ENCODE measurements around the gene GNPTG. TPM values are rescaled to one million over a fixed set of nuclear protein-coding genes. Genes with fewer than 3 reads are reported as not detected.

GNPTG gene
- total RNA-seq, 2 donors from 2014 or later = 31.8 to 46.7 TPM

GRCh38 chr16:1372292-1372950 is 20.7 kb downstream of the GNPTG start:
- DNase-seq (ENCODE audit: low spot score) = no peak
- TF ChIP-seq CTCF (IDR thresholded peaks at IDR 0.05) = no peak
- H3K27ac ChIP-seq = no peak overlapping the region

GRCh38 chr16:1374418-1375297 is 22.9 kb downstream of the GNPTG start:
- Histone ChIP-seq H3K9me3 (no peaks in the 10 kb centered on the region), H3K27me3 (no peaks in the 10 kb centered on the region), H3K36me3 (peaks cover 9% of the 10 kb centered on the region), H3K27ac (no peak overlapping the region), H3K4me1 (peaks cover 0 to 21% of the 10 kb centered on the region in 2 donors), H3K4me3 (no peak overlapping the region)
- no peak for DNase-seq (ENCODE audit: low spot score)
- TF ChIP-seq CTCF (IDR thresholded peaks at IDR 0.05) = no peak

More at GRCh38 chr16:1372292-1372950, 20.7 kb downstream of the GNPTG start:
- Histone ChIP-seq H3K4me3 (no peak overlapping the region), H3K36me3 (peaks cover 12% of the 10 kb centered on the region), H3K27me3 (no peaks in the 10 kb centered on the region), H3K9me3 (no peaks in the 10 kb centered on the region), H3K4me1 (peaks cover 0 to under 1% of the 10 kb centered on the region in 2 donors)

- H3K27me3 ChIP-seq = no peaks in the 10 kb centered on the region
- no peaks in the 10 kb centered on the region for H3K9me3 ChIP-seq
- peaks cover 0 to 25% of the 10 kb centered on the region in 2 donors for H3K4me1 ChIP-seq
- no peak for TF ChIP-seq CTCF (IDR thresholded peaks at IDR 0.05)
- H3K36me3 ChIP-seq = peaks cover 2% of the 10 kb centered on the region
- DNase-seq (ENCODE audit: low spot score) = no peak
- H3K4me3 ChIP-seq = no peak overlapping the region
- H3K27ac ChIP-seq = no peak overlapping the region
Measured at GRCh38 chr16:1375298-1375640, 23.5 kb downstream of the GNPTG start.

- Histone ChIP-seq H3K4me3 (no peak overlapping the region), H3K9me3 (no peaks in the 10 kb centered on the region), H3K27ac (no peak overlapping the region), H3K27me3 (no peaks in the 10 kb centered on the region), H3K4me1 (peaks cover 0 to 25% of the 10 kb centered on the region in 2 donors), H3K36me3 (no peaks in the 10 kb centered on the region)
- no peak for TF ChIP-seq CTCF (IDR thresholded peaks at IDR 0.05)
- DNase-seq (ENCODE audit: low spot score) = no peak
Measured at GRCh38 chr16:1375741-1376410, 24.1 kb downstream of the GNPTG start.

GRCh38 chr16:1377406-1378010 is 25.8 kb downstream of the GNPTG start:
- Histone ChIP-seq H3K27me3 (no peaks in the 10 kb centered on the region), H3K36me3 (no peaks in the 10 kb centered on the region), H3K4me1 (peaks cover 0 to 25% of the 10 kb centered on the region in 2 donors), H3K4me3 (no peak overlapping the region), H3K9me3 (no peaks in the 10 kb centered on the region), H3K27ac (no peak overlapping the region)
- no peak for DNase-seq (ENCODE audit: low spot score)
- TF ChIP-seq CTCF (IDR thresholded peaks at IDR 0.05) = no peak

Measured in right atrium auricular region (tissue), 2 donors.